Measurements from ENCODE around the gene COPE. TPM values are rescaled to one million over a fixed set of nuclear protein-coding genes. Genes with fewer than 3 reads are reported as not detected.
A peak's percentile ranks its signal among the peaks of the same experiment; 100 is the strongest.

COPE gene
- total RNA-seq, 1 experiment from 2014 or later = 310 TPM

GRCh38 chr19:18866800-18867123 lies 52.4 kb downstream of the COPE start:
- POLR2A ChIA-PET = interaction anchor here (0.7 kb wide), 1 partner anchor 80 kb away, joined by 3 read pairs; no protein-coding TSS in a partner anchor

GRCh38 chr19:18865973-18866799 lies 53.0 kb downstream of the COPE start:
- no peak overlapping the region for H3K27ac Mint-ChIP-seq (ENCODE audit: low read depth, unreplicated experiment)
- DNase-seq (ENCODE audit: unreplicated experiment) = peak; percentile 70
- H3K36me3 Mint-ChIP-seq (ENCODE audit: insufficient read depth, unreplicated experiment) = peaks cover 86% of the 10 kb centered on the region
- ChIA-PET CTCF (interaction anchor here (0.5 to 2.9 kb wide), 24 partner anchors 9 to 583 kb away, joined by 3 to 22 read pairs (median 4); no protein-coding TSS in a partner anchor), POLR2A (interaction anchor here (0.7 kb wide), 1 partner anchor 79 kb away, joined by 3 read pairs; no protein-coding TSS in a partner anchor)
- H3K4me1 Mint-ChIP-seq (ENCODE audit: insufficient read depth, unreplicated experiment) = no peaks in the 10 kb centered on the region
- no peaks in the 10 kb centered on the region for H3K9me3 Mint-ChIP-seq (ENCODE audit: unreplicated experiment)
- intact Hi-C loops (cut with micrococcal nuclease) = no loop called here
- TF ChIP-seq CTCF (IDR thresholded peaks at IDR 0.05; ENCODE audit: unreplicated experiment) = peak; percentile 97
- BruUV-seq (replicated peaks) = no TSS peak
- no peaks in the 10 kb centered on the region for H3K27me3 Mint-ChIP-seq (ENCODE audit: insufficient read depth, unreplicated experiment)
- no peak overlapping the region for H3K4me3 Mint-ChIP-seq (ENCODE audit: unreplicated experiment)

More at GRCh38 chr19:18866800-18867123, 52.4 kb downstream of the COPE start:
- H3K9me3 Mint-ChIP-seq (ENCODE audit: unreplicated experiment) = no peaks in the 10 kb centered on the region
- peaks cover 80% of the 10 kb centered on the region for H3K36me3 Mint-ChIP-seq (ENCODE audit: insufficient read depth, unreplicated experiment)
- intact Hi-C loops (cut with micrococcal nuclease) = no loop called here
- TF ChIP-seq CTCF (IDR thresholded peaks at IDR 0.05; ENCODE audit: unreplicated experiment) = peak; percentile 29
- H3K27ac Mint-ChIP-seq (ENCODE audit: low read depth, unreplicated experiment) = no peak overlapping the region
- CTCF ChIA-PET = interaction anchor here (0.5 to 2.9 kb wide), 24 partner anchors 8 to 418 kb away, joined by 3 to 22 read pairs (median 4); no protein-coding TSS in a partner anchor
- no peak for DNase-seq (ENCODE audit: unreplicated experiment)
- BruUV-seq (replicated peaks) = no TSS peak
- no peak overlapping the region for H3K4me3 Mint-ChIP-seq (ENCODE audit: unreplicated experiment)
- no peaks in the 10 kb centered on the region for H3K4me1 Mint-ChIP-seq (ENCODE audit: insufficient read depth, unreplicated experiment)
- H3K27me3 Mint-ChIP-seq (ENCODE audit: insufficient read depth, unreplicated experiment) = no peaks in the 10 kb centered on the region

GRCh38 chr19:18865106-18865972 lies 53.8 kb downstream of the COPE start:
- intact Hi-C loops (cut with micrococcal nuclease) = no loop called here
- Mint-ChIP-seq H3K9me3 (ENCODE audit: unreplicated experiment) (no peaks in the 10 kb centered on the region), H3K27ac (ENCODE audit: low read depth, unreplicated experiment) (no peak overlapping the region), H3K36me3 (ENCODE audit: insufficient read depth, unreplicated experiment) (peaks cover 86% of the 10 kb centered on the region), H3K4me1 (ENCODE audit: insufficient read depth, unreplicated experiment) (no peaks in the 10 kb centered on the region), H3K27me3 (ENCODE audit: insufficient read depth, unreplicated experiment) (no peaks in the 10 kb centered on the region), H3K4me3 (ENCODE audit: unreplicated experiment) (no peak overlapping the region)
- no TSS peak for BruUV-seq (replicated peaks)
- TF ChIP-seq CTCF (IDR thresholded peaks at IDR 0.05; ENCODE audit: unreplicated experiment) = no peak
- ChIA-PET POLR2A (no interaction called here), CTCF (interaction anchor here (0.5 to 2.9 kb wide), 14 partner anchors 10 to 582 kb away, joined by 3 to 22 read pairs (median 4); no protein-coding TSS in a partner anchor)
- no peak for DNase-seq (ENCODE audit: unreplicated experiment)

Measured in MCF 10A (cell line).